T-helper 9 cell (primary cell): ENCODE results near the gene IGFL1.
"Not testable (repeated sequence)": the region's sequence is repeated elsewhere in the genome, so short reads cannot be mapped to it uniquely, and the experiment has no call there.

Source experiments
- DNase-seq: peaks from one replicate; pipeline ENCODE4 v3.0.0-alpha.2; 2020

The IGFL1 gene

DNA sequence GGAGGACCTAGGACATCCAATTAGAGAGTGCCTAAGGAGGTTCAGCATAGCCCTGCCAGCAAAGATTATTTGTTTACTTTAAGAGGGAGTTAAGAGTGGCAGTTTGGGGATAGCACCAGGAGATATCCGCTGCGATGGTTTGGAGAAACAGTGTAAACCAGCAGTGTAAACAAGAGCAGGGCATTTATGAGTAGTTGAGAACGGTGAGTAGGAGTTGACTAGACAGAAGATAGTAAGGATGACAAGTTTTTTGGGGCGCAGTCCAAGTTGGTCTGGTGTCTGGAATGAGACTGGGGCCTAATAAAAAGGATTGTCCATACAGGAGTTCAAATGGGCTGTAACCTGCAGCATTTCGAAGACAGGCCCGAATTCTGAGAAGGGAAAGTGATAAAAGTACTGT lies 44.4 kb downstream of the IGFL1 start:
- DNase-seq: not testable (repeated sequence)

GRCh38 chr19:46279177-46279576 lies 49.6 kb downstream of the IGFL1 start:
- no peak for DNase-seq
